GM21367 (cell line): ENCODE measurements around the gene SMC3.
A peak's percentile ranks its signal among the peaks of the same experiment; 100 is the strongest.
"Not testable (repeated sequence)": the region's sequence is repeated elsewhere in the genome, so short reads cannot be mapped to it uniquely, and the experiment has no call there.

Experiments
- ATAC-seq: cut with Tn5 transposase; IDR thresholded peaks from one replicate; pipeline ENCODE4 v1.9.1; 2021; ENCODE audit not compliant: unreplicated experiment

Gene SMC3

DNA sequence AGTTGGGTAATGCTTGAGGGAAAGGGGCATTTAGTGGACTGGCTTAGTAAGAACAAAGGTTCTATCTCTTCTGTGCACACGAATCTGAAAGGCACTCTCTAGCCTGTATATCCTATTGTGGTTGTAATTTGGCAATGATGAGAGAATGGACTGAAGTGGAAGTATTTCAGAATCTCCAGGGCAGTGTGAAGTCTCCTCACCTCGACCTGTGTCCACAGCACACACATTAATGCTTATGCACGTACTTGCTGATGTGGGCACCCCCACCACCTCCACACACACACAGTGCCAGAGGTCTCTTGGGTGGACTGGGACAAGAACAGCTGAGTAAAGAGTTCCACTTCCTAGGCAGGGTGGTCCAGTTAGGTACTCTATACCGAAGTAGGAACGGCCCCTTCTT, 6.9 kb downstream of the SMC3 start:
- no peak for ATAC-seq

- no peak for ATAC-seq
Measured at GRCh38 chr10:110576220-110576619, 8.7 kb downstream of the SMC3 start.

- ATAC-seq, result no peak
Measured at GRCh38 chr10:110577056-110577455, 9.6 kb downstream of the SMC3 start.

GRCh38 chr10:110584006-110584405, 16.5 kb downstream of the SMC3 start:
- ATAC-seq, result no peak

- ATAC-seq, result no peak
Measured at GRCh38 chr10:110591760-110592159, 24.3 kb downstream of the SMC3 start.

DNA sequence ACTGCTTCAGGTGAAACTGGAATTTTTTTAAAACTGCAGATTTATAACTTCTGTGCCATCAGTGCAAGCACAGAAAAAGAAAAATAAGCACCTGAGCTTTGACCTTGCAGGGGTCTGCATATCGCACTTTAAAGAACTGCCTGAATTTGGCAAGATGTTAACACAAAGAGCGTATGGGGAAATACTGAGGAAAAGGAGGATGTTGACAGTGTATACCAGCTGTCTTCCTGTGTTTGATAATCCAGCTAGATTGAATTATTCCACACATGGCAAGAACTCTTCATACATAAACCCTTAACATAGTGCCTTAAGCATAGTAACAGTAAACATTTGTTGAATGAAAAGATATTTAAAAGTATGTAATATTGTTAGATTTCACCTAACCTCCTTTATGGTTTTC, 30.0 kb downstream of the SMC3 start:
- ATAC-seq, result no peak

DNA sequence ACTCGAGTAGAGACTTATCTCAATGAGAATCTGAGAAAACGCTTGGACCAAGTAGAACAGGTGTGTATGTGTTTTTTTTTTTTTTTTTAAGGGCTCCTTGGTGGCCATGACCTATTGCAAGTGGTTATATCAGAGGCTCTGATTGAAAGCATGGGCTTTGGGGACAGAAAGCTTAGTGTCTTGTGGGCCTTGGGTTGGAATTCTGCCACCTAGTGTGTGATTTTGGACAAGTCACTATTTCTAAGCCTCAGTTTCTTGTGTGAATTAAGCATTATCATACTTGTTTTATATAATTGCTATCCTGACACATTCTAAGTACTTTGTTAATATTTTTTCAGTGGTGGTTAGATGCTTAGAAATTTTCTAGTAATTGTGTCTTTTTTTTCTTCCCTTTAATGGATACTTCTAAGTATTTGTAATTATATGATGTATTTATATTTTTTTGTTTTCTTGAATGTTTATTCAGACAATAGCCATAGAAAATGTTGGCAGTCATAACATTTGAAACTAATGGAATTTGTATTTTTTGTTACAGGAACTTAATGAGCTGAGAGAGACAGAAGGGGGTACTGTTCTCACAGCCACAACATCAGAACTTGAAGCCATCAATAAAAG, 33.1 kb downstream of the SMC3 start:
- no peak for ATAC-seq

GRCh38 chr10:110601581-110601980, 34.1 kb downstream of the SMC3 start:
- ATAC-seq, result no peak

DNA sequence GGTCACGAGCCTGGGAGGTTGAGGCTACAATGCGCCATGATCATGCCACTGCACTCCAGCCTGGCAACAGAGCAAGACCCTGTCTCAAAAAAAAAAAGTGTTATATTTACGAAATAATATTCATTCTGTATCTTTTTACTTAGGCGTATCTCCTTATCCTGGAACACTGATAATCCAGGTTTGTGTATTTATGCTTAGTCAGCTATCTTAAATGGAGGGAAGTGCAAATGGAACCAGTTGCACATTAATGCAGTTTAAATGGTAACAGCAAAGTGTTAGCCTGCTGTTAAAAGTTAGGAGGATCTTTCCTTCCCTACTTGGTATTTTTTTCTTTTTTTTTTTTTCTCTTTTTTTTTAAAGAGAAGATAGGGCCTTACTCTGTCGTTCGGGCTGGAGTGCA, 40.6 kb downstream of the SMC3 start:
- ATAC-seq, result no peak

DNA sequence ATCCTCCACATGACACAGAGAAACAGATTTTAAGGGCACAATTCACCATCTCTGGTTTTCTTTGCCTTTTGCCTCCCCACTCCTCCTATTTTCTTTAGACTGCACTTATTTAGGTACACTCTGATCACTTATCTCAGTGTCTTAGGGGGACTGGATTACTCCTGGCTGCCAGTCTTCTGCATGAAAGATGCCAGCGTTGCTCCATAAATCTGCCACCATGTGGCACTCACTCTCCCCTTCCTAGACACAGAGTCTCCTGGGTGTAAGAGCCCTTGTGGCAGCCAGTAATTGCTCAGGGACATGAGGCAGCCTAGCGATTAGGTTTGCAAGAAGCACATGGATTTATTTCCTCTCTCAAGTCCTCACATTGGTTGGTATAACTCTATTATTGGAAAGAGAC, 42.1 kb downstream of the SMC3 start:
- no peak for ATAC-seq

DNA sequence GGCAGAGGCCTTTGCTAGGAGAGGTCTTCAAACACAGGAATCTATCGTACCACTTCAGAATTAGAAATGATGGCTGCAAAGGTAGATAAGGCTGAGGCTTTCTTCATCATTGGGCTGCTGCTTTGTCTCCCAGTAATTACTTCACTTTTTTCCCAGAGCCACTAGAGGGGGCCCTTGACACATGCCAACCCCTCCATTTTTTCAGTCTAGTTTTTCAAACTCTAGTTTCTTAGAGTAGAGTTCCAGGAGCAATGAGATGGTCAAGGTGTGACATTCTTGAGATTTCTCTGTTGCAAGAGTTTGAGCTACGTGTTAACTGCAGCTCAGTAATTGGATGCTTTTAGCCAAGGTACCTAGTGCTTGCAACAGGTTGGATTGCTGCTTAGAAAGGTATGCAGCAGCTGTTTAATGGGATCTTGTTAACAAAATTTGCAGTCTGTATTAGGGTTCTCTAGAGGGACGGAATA, 42.8 kb downstream of the SMC3 start:
- no peak for ATAC-seq

GRCh38 chr10:110610781-110611180, 43.3 kb downstream of the SMC3 start:
- not testable (repeated sequence) for ATAC-seq

- peak; percentile 24 for ATAC-seq
Measured at GRCh38 chr10:110612087-110612486, 44.6 kb downstream of the SMC3 start.

- no peak for ATAC-seq
Measured at GRCh38 chr10:110612629-110613028, 45.1 kb downstream of the SMC3 start.

- ATAC-seq, result no peak
Measured at GRCh38 chr10:110613341-110613995, 46.0 kb downstream of the SMC3 start.

GRCh38 chr10:110613996-110614495, 46.6 kb downstream of the SMC3 start:
- ATAC-seq, result no peak

GRCh38 chr10:110615057-110615747, 47.7 kb downstream of the SMC3 start:
- ATAC-seq, result no peak

GRCh38 chr10:110616493-110617033, 49.1 kb downstream of the SMC3 start:
- no peak for ATAC-seq

DNA sequence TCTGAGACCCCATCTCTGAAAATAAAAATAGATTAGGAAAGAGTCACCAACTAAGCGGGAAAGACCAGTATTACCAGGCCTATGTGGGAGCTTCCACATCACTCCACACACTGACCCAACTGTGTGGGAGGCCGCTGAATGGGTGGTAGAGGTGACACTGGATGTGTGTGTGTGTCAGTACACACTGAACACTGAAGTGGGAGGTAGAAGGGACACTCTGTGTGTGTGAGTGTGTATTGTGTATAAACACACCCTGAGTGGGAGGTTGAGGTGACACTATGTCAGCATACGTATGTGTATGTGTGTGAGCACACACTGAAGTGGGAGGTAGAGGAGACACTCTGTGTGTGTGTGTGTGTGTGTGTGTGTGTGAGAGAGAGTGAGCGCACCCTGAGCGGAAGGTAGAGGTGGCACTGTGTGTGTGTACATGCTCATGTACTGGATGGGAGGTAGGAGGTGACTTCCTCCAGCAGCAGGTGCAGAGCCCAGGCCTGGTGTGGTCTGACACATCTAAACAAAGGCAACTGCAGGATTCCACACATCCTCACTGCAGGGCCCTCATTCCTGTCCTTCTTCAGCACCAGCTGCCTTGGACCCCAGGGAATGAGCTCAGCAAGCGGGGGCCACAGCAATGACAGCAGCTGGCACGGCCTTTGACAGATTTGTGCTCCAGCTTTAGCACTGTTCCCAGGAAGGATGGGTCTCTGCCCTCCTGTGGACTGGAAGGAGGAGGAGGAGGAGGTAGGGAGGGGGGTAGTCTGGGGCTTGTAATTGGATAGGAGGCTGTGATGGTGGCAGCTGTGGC, 50.1 kb downstream of the SMC3 start:
- ATAC-seq, result no peak

DNA sequence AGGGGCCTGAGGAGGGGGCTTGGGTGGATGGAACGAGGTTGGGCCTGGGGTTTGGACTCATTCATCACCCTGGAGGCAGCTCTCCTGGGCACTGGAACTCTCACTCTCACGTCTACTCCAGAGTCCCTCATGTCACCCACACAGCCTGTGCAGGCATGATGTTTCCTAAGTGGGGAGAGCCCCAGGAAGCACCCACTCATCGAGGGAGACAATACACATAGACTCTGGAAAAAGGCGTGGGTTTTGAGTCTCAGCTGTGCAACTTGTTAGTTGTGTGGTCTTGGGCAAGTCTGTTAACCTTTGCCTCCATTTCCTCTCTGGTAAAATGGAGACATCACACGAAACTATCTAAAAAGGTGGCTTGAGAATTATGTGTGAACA, 50.7 kb downstream of the SMC3 start:
- ATAC-seq, result no peak
